Measurements from ENCODE around the gene FAM120A.

- TF ChIP-seq POLR2A (IDR thresholded peaks at IDR 0.05) (no peak), CTCF (IDR thresholded peaks at IDR 0.05) (no peak)
Observed at GRCh38 chr9:93500571-93501298, 49.2 kb downstream of the FAM120A start.

All from adrenal gland (tissue), 5 donors.